Osteocyte (in vitro differentiated cells): ENCODE results near the gene INO80C. TPM values are rescaled to one million over a fixed set of nuclear protein-coding genes. Genes with fewer than 3 reads are reported as not detected.

Experiments
- DNase-seq: peaks from one replicate; pipeline ENCODE4 v3.0.0; 2021; ENCODE audit warnings: mixed read lengths; ENCODE audit not compliant: unreplicated experiment; ENCODE audit errors: extremely low spot score
- H3K27ac Mint-ChIP-seq: one replicate; pipeline ENCODE4 v1.8.0; 2021; ENCODE audit warnings: mild to moderate bottlenecking, mixed read lengths; ENCODE audit not compliant: unreplicated experiment
- H3K27me3 Mint-ChIP-seq: one replicate; pipeline ENCODE4 v1.8.0; 2021; ENCODE audit warnings: mixed read lengths; ENCODE audit not compliant: unreplicated experiment
- H3K36me3 Mint-ChIP-seq: one replicate; pipeline ENCODE4 v1.8.0; 2021; ENCODE audit warnings: mixed read lengths; ENCODE audit not compliant: unreplicated experiment
- H3K4me1 Mint-ChIP-seq: one replicate; pipeline ENCODE4 v1.8.0; 2021; ENCODE audit warnings: mixed read lengths; ENCODE audit not compliant: unreplicated experiment
- H3K4me3 Mint-ChIP-seq: one replicate; pipeline ENCODE4 v1.8.0; 2021; ENCODE audit warnings: mild to moderate bottlenecking, moderate library complexity, mixed read lengths; ENCODE audit not compliant: unreplicated experiment
- H3K9me3 Mint-ChIP-seq: one replicate; pipeline ENCODE4 v1.8.0; 2021; ENCODE audit warnings: mixed read lengths; ENCODE audit not compliant: unreplicated experiment
- total RNA-seq: library from RNA; stranded (reverse); gene quantifications from 2 replicates; pipeline ENCODE4 v1.2.1, GENCODE V29; 2021
- TF ChIP-seq, protein P1 (sequence below): fragments of 200-600 bp; sonication (generic); IDR thresholded peaks from 2 replicates; pipeline ENCODE4 v1.5.0; 2021; ENCODE audit warnings: antibody characterized with exemption, mild to moderate bottlenecking, moderate library complexity

The INO80C gene
- total RNA-seq, 1 donor from 2014 or later = 30.2 TPM

- H3K36me3 Mint-ChIP-seq = peaks cover 9% of the 10 kb centered on the region
- H3K9me3 Mint-ChIP-seq = no peaks in the 10 kb centered on the region
- no peaks in the 10 kb centered on the region for H3K27me3 Mint-ChIP-seq
- no peak overlapping the region for H3K4me3 Mint-ChIP-seq
- DNase-seq = no peak
- H3K27ac Mint-ChIP-seq = no peak overlapping the region
- TF ChIP-seq, protein P1, sequence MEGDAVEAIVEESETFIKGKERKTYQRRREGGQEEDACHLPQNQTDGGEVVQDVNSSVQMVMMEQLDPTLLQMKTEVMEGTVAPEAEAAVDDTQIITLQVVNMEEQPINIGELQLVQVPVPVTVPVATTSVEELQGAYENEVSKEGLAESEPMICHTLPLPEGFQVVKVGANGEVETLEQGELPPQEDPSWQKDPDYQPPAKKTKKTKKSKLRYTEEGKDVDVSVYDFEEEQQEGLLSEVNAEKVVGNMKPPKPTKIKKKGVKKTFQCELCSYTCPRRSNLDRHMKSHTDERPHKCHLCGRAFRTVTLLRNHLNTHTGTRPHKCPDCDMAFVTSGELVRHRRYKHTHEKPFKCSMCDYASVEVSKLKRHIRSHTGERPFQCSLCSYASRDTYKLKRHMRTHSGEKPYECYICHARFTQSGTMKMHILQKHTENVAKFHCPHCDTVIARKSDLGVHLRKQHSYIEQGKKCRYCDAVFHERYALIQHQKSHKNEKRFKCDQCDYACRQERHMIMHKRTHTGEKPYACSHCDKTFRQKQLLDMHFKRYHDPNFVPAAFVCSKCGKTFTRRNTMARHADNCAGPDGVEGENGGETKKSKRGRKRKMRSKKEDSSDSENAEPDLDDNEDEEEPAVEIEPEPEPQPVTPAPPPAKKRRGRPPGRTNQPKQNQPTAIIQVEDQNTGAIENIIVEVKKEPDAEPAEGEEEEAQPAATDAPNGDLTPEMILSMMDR = no peak
- peaks cover 54% of the 10 kb centered on the region for H3K4me1 Mint-ChIP-seq
Observed at GRCh38 chr18:35465329-35465728, 32.4 kb downstream of the INO80C start.

DNA sequence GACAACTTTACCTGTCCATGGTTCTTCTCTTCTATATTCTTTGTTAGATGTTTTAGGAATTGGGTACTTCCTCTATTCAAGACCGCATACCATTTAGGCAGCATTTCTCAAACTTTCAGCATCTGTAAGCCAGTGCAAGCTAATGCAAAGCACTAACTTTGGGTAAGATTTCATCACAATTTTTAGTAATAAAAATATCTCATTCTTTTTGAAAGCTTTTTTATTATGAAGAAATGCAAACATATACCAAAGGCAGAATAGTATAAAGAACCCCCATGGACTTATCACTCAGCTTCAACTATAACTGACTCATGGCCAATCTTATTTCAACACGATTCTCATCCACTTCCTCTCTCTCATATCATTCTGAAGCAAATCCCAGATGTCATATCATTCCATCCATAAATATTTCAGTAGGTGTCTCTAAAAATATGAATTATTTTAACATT is 32.9 kb downstream of the INO80C start:
- Mint-ChIP-seq H3K27ac (no peak overlapping the region), H3K27me3 (no peaks in the 10 kb centered on the region), H3K4me3 (no peak overlapping the region), H3K4me1 (peaks cover 57% of the 10 kb centered on the region), H3K36me3 (peaks cover 9% of the 10 kb centered on the region), H3K9me3 (no peaks in the 10 kb centered on the region)
- DNase-seq = no peak
- TF ChIP-seq, protein P1 = no peak

DNA sequence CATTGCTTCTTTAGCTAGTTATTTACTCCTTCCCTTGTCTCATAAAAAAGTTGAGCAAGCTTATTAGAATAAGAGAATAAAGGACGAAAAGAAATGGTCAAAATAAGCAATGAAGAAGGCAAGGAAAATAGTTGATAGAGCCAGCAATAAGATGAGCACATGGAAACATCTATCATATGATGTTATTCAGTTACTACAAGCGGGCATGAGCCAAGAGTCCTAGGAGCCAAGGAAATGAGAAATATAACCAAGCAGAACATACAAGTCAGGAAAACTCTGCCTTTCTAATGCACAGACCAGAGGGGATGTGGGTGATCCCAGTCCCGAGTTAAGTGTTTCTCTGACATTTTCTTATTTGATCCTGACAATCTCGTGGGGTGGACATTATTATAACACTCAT is 33.9 kb downstream of the INO80C start:
- H3K36me3 Mint-ChIP-seq = peaks cover 9% of the 10 kb centered on the region
- TF ChIP-seq, protein P1 = no peak

DNA sequence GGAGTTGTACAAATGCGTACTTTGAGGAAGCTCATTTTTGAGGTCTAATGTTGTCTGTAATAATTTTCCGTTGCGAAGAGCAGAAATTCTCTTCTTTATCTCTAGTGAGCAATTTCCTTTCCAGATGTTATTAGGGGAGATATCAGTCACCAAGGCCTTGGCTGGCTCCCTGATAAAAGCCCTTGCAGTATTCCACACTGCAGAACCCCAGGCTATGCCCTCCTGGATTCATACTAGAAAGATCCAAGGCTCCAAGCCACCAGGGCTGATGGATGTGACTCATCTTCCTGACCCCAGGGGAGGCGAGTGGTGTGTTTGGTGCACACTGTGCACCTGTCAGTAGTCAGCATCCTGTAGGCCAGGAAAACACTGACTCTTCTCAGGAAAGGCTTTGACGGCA is 34.7 kb downstream of the INO80C start:
- H3K4me3 Mint-ChIP-seq = no peak overlapping the region
- DNase-seq = no peak
- peaks cover 54% of the 10 kb centered on the region for H3K4me1 Mint-ChIP-seq
- H3K27ac Mint-ChIP-seq = no peak overlapping the region
- H3K36me3 Mint-ChIP-seq = peaks cover 9% of the 10 kb centered on the region
- no peaks in the 10 kb centered on the region for H3K9me3 Mint-ChIP-seq
- H3K27me3 Mint-ChIP-seq = no peaks in the 10 kb centered on the region
- TF ChIP-seq, protein P1 = no peak

More for the DNA sequence above, 33.9 kb downstream of the INO80C start:
- DNase-seq = no peak
- no peak overlapping the region for H3K4me3 Mint-ChIP-seq
- H3K27me3 Mint-ChIP-seq = no peaks in the 10 kb centered on the region
- H3K27ac Mint-ChIP-seq = no peak overlapping the region
- H3K9me3 Mint-ChIP-seq = no peaks in the 10 kb centered on the region
- H3K4me1 Mint-ChIP-seq = peaks cover 54% of the 10 kb centered on the region

DNA sequence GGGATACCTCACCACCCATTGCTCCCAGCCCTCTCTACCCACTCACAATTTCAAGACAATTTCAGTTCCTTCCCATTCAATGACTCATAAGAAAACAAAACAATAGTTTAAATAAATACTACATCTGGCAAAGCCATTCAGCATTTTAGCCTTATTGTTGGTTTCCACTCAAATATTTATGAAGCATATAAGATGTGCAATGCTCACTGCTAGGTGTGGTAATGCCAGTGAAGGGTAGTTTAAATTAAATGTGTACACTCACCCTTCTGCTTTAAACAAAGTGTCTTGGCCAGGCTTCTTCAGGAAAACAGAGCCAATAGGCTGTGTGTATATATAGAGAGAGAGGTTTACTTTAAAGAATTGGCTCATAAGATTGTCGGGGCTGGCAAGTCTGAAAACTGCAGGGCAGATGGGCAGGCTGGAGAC is 37.0 kb downstream of the INO80C start:
- H3K27ac Mint-ChIP-seq = peak overlapping the region; percentile 86

More for the DNA sequence above, 37.0 kb downstream of the INO80C start:
- Mint-ChIP-seq H3K36me3 (peaks cover 5% of the 10 kb centered on the region), H3K27me3 (no peaks in the 10 kb centered on the region), H3K4me3 (no peak overlapping the region), H3K4me1 (peaks cover 69% of the 10 kb centered on the region), H3K9me3 (no peaks in the 10 kb centered on the region)
- TF ChIP-seq, protein P1 = no peak
- DNase-seq = no peak
